Measurements from ENCODE around the gene PLEKHA6. TPM values are rescaled to one million over a fixed set of nuclear protein-coding genes. Genes with fewer than 3 reads are reported as not detected.
A peak's percentile ranks its signal among the peaks of the same experiment; 100 is the strongest.

PLEKHA6 gene
- total RNA-seq, 1 experiment from 2014 or later, result 2.1 TPM

DNA sequence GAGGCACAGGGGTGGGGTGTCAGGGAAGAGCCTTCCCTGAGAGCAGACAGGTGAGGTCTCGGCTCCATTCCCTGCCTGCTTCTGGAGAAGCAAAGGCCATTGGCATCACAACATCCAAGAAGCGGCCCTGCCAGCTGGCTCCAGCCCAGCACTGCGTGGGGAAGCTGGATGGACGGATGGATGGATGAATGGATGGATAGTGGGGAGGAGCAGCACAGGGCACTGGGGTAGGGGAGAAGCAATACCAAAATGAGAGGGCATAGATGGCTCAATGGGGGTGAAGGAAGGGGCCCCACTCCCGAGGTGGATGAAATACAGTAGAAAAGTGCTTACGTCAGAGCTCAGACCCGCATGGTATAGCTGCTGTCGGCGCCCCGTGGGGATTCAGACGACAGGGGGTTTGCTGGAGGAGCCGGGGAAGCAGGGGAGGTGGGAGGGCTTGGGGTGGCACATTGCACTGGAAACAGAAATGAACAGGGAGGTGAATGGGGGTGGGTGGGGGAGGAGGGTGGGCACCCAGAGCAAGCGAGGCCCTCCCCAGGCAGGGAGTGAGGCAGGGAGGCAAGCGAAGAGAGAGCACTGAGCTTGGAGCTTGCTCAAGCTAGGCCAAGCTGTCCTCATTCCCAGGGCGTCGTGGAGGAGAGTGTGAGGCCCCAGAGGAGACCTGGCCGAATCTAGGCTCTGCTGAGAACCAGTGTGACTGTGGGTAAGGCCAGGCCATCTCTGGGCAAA is 136.4 kb downstream of the PLEKHA6 start:
- H3K56ac ChIP-seq (ENCODE audit: insufficient read length, low read depth, low read length), result no peak overlapping the region
- H3K27me3 ChIP-seq (ENCODE audit: insufficient read depth, low read length), result no peaks in the 10 kb centered on the region
- Mint-ChIP-seq H3K27ac (peak overlapping the region in 1 of 3 experiments; percentile 11; a peak in 1 of 7 replicates), H3K27me3 (ENCODE audit: low read depth) (no peaks in the 10 kb centered on the region; the same call in 1 of the 2 replicates), H3K36me3 (ENCODE audit: insufficient read depth in 1 of 3, low read depth in 3 of 3) (no peaks in the 10 kb centered on the region; a peak in 1 of 7 replicates), H3K9me3 (no peaks in the 10 kb centered on the region), H3K4me1 (peaks cover 3 to 19% of the 10 kb centered on the region in 2 experiments; a peak in 1 of 4 replicates), H3K4me3 (no peak overlapping the region)
- no peaks in the 10 kb centered on the region for H4K20me1 ChIP-seq (ENCODE audit: control insufficient read depth, insufficient read depth, insufficient read length)
- H2BK5ac ChIP-seq (ENCODE audit: insufficient read length, low read length), result no peak overlapping the region
- no peak overlapping the region for H3T11ph ChIP-seq (ENCODE audit: low read length)
- H2BK12ac ChIP-seq (ENCODE audit: insufficient read length, low read depth, low read length), result no peak overlapping the region
- no peak for TF ChIP-seq CTCF (conservative IDR thresholded peaks at IDR 0.05)
- no peak overlapping the region for H3K18ac ChIP-seq (ENCODE audit: insufficient read length, low read depth, low read length)
- no CpG with 5 or more reads among the region's 17 CpGs for WGBS (ENCODE audit: extremely low coverage, insufficient read length, low lambda C conversion rate)
- no peak overlapping the region for H2BK20ac ChIP-seq (ENCODE audit: low read depth, low read length, poor library complexity, severe bottlenecking)
- no peak overlapping the region for H3K4ac ChIP-seq (ENCODE audit: low read depth, low read length)
- no peak overlapping the region for H4K8ac ChIP-seq (replicated peaks; ENCODE audit: insufficient read length, low read depth, low read length)
- no peak for DNase-seq
- no peak overlapping the region for H2AK5ac ChIP-seq (ENCODE audit: insufficient read length, low read length)
- H3K23ac ChIP-seq (ENCODE audit: insufficient read length, low read depth, low read length), result no peak overlapping the region
- no peaks in the 10 kb centered on the region for H3K9me3 ChIP-seq (ENCODE audit: control insufficient read depth, low read depth, low read length)
- no peak overlapping the region for H4K5ac ChIP-seq (ENCODE audit: insufficient read length, low read depth, low read length)
- no peak overlapping the region for H3K27ac ChIP-seq (ENCODE audit: insufficient read length, low read depth, low read length)
- no peaks in the 10 kb centered on the region for H3K23me2 ChIP-seq (ENCODE audit: insufficient read length, low read depth, low read length, poor library complexity, severe bottlenecking)
- no peaks in the 10 kb centered on the region for H3K79me1 ChIP-seq (ENCODE audit: insufficient read depth, low read depth, low read length, poor library complexity, severe bottlenecking)
- H2BK120ac ChIP-seq (ENCODE audit: low read depth, low read length, poor library complexity, severe bottlenecking), result no peak overlapping the region
- H3K79me2 ChIP-seq (ENCODE audit: insufficient read depth, low read length), result no peaks in the 10 kb centered on the region
- no peak overlapping the region for H3K14ac ChIP-seq (ENCODE audit: insufficient read depth, low read length)
- no peaks in the 10 kb centered on the region for H3K4me1 ChIP-seq (ENCODE audit: insufficient read depth, low read length)
- no peak overlapping the region for H2AFZ ChIP-seq (ENCODE audit: low read length)
- H3K9ac ChIP-seq (ENCODE audit: extremely low read depth, insufficient read length, low read length), result no peak overlapping the region
- H3K4me2 ChIP-seq (ENCODE audit: insufficient read depth, insufficient read length, low read length), result no peak overlapping the region
- H2BK15ac ChIP-seq (ENCODE audit: low read depth, low read length), result no peak overlapping the region
- H4K91ac ChIP-seq (ENCODE audit: insufficient read length, low read depth, low read length), result no peak overlapping the region
